IPS DF 4.7 (cell line): ENCODE results near the gene KIAA0232.

ENCODE experiments used
- DNase-seq: peaks from one replicate; pipeline ENCODE4 v3.0.0-alpha.2; 2013; ENCODE audit warnings: low spot score; ENCODE audit errors: extremely low read depth

The KIAA0232 gene

GRCh38 chr4:6915041-6916005 lies 132.8 kb downstream of the KIAA0232 start:
- no peak for DNase-seq

- DNase-seq: no peak
Measured at GRCh38 chr4:6916069-6916586, 133.6 kb downstream of the KIAA0232 start.

- no peak for DNase-seq
Measured at GRCh38 chr4:6916587-6917460, 134.3 kb downstream of the KIAA0232 start.

GRCh38 chr4:6917461-6918271 lies 135.1 kb downstream of the KIAA0232 start:
- no peak for DNase-seq

- no peak for DNase-seq
Measured at GRCh38 chr4:6918338-6918737, 135.8 kb downstream of the KIAA0232 start.

GRCh38 chr4:6920171-6920570 lies 137.6 kb downstream of the KIAA0232 start:
- no peak for DNase-seq

- DNase-seq: no peak
Measured at GRCh38 chr4:6923507-6923906, 141.0 kb downstream of the KIAA0232 start.

GRCh38 chr4:6924361-6924779 lies 141.8 kb downstream of the KIAA0232 start:
- DNase-seq: no peak

- no peak for DNase-seq
Measured at GRCh38 chr4:6925357-6925836, 142.9 kb downstream of the KIAA0232 start.

GRCh38 chr4:6926081-6926480 lies 143.6 kb downstream of the KIAA0232 start:
- DNase-seq: no peak

- DNase-seq: no peak
Measured at GRCh38 chr4:6926681-6927478, 144.4 kb downstream of the KIAA0232 start.

- no peak for DNase-seq
Measured at GRCh38 chr4:6928081-6928480, 145.6 kb downstream of the KIAA0232 start.

- DNase-seq: no peak
Measured at GRCh38 chr4:6929339-6929811, 146.8 kb downstream of the KIAA0232 start.

GRCh38 chr4:6929812-6930464 lies 147.4 kb downstream of the KIAA0232 start:
- DNase-seq: no peak

GRCh38 chr4:6932475-6932874 lies 149.9 kb downstream of the KIAA0232 start:
- no peak for DNase-seq

- DNase-seq: no peak
Measured at GRCh38 chr4:6932918-6933317, 150.4 kb downstream of the KIAA0232 start.
